Activated T-helper 1 cell treated with Interleukin-2 at 50 U/mL for 16 hours (primary cell): Measurements from ENCODE around the gene TMEM158.

Experiments used
- DNase-seq: peaks from one replicate; pipeline ENCODE4 v3.0.0-alpha.2; 2020; ENCODE audit warnings: low read depth

The TMEM158 gene

DNA sequence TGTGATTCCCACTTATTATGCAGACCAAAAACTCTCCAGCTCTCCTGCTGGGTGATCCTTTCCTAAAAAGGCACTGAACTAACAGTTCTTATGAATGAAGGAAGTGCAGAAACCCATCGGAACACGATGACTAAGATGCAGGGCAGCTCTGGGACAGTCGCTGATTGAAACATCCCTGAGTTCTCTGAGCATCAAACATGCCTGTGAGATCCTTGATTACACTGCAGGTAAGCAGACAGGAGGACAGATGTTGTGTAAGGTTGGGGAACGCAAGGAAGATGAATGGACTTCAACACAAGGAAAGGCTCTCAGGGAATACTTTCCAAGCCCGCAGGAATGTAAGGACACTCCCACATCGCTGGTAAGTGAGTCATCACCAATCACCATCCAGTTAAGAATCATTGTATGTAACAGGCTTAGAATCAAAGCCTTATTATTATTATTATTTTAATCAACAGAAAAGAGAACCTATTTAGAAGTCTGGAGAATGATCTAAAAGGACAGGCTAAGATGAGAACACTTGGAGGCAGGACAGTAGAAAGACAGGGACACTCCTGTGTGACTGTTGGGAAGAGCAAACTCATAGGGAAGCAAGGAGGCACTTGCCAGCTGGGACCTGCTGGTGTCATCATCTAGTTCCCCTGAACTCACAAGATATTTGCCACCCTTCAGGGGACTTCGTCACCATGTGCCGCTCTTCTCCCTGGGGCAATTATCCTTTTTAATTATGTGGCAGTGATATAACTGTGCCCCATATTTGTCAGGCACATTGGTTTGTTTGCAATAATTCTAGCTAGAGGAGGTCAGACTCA, 26.0 kb downstream of the TMEM158 start:
- DNase-seq = no peak

DNA sequence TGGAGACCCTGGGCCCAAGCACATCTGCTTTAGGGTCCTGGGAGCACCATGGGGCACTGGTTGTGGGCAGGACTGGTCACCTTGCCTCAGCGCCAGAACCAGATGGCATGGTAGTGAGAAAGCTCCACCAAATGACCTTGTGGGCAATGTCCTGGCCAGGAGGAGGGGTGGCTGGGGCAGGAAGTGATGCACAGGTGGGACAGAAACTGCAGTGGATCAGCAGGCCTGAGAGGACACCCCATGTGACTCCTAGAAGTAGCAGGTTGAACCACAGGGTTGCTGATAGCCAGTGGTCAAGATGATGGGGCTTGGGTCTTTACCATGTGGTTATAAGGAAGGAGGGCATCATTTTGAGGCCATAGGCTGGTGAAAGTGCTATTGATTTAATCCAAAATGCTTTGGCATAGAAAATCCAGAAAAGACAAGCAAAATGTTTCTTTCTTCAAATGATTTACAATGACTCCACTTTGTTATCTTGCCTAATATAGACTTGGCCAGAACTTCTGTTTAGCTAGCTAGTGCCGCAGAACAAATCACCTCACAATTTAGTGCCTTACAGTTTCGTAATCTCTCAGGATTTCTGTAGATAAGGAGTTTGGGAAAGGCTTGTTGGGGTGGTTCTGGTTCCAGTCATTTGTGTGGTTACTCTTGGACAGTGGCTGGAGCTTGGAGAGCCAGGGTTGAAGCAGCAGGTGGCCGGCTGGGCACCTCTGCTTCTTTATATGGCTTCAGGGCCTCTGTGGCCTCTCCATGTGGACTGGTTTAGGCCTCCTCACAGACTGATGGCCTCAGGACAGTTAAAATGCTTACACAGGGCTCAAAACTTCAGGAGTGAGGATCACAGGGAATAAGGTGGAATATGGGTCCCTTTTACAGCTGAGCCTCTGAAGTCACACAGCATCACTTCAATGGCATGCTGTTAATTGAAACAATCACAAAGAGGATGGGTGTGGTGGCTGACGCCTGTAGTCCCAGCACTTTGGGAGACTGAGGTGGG, 27.5 kb downstream of the TMEM158 start:
- no peak for DNase-seq

DNA sequence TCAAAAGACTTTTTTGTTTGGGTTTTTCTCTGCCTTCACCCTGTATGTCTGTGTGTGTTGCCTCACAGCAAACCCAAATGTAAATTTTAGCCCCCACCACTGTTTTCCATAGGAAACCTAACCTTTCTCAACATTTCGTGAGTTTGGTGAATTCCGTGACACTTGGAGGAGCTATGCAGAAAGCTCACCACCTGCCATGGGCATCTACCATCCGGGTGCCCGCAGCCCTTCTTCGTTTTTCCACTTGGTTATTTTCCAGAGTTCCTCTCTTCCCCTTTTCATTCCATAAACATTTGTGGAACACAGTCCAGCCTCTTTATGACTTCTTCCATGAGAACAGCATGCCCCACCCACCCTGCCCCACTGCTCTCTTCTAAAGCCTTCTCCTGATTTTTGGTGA, 31.3 kb downstream of the TMEM158 start:
- DNase-seq = no peak

DNA sequence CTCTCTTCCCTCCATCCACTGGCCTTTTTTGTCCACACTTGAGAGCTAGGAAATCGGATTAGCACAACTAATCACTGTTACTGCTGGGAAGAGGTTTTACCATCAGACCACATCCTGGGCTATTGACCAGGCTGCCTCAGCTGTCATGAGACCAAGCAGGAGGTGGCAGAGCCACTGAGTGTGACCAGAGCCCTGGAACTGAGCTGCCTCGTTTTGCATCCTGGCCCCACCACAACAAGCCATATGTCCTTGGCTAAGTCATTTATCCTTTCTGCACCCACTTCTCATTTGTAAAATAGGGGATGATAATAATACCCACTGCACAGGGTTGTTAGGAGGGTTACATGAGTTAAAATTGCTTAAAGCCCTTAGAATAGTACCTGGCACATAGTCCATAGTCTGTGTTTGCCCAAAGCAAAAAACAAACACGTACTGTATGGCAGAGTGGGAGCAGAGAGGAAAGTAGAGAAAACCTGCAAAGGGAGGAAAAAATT, 34.1 kb downstream of the TMEM158 start:
- DNase-seq = no peak

DNA sequence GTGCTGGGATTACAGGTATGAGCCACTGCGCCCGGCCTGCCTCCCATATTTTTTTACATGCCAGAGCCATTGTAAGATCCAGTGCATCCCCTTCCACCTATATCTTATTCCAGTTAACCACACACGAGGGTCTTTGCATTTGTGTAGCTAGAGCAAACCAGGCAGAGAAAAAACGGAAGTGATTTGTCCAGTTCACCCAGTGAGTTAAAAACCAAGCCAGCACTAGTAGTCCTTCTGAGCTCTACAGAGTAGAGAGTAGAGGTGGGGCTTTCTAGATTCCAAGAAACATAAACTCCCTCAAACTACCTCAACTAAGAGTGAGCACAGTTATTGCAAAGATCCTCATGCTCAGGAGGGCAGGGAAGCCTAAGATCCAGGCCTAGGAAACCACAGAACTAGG, 34.7 kb downstream of the TMEM158 start:
- no peak for DNase-seq

DNA sequence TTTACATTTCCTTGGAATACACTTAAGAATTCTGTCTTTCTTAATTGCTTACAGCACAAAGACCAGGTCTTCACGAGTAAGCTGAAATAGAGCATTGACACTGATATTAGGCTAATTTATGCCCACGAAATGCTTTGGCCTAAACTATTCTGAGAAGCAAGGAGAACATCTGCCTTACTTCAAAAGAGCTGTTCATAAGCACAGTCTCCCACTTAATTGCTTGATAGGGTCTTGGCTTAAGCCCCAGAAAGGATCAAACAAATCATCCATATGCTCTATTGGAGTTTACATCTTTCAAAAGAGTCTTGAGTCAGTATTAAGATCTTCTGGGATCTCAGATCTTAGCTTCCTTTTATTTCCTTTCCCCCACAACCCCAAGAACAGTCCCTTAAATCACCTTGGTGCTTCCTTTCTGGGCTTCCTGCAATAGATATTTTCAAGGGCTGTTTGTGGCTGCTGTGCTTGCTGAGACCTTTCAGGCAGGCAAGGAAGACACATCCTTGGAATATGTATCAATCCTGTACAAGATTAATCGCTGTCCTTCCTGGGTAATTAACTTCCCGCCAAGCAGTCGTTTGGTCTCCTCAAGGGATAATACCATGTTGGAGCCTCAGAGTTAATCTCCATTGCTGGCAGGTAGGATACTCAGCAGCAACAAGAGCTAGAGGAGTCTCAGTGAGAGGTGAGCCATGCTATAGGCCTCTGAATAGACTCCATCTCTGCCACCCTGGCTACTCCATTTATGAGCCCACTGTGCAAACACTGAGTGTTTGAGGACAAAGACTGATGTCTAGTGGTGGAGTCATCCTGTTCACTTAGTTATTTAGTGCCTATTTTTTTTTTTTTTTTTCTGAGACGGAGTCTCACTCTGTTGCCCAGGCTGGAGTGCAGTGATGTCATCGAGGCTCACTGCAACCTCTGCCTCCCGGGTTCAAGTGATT, 37.1 kb downstream of the TMEM158 start:
- no peak for DNase-seq

DNA sequence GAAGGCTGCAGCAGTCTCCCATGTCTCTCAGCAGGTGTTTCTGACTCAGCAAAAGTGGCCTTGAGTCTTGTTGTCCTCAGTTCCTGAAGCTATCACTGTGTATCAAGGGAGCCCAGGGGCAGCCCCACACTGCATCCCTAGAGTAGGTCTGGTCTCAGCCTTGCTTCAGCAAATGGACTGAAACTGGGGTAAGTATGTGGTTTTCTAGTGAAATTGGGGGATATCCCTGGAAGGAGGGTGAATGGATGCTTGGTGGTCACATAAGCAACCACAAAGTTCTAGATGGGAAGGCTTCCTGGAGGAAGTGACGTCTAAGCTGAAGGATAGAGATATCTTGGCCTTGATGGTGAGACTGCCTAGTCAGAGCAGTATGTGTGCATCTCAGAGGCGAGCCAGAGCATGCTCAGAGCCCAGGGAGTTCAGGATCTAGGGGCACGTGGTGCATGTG, 38.4 kb downstream of the TMEM158 start:
- DNase-seq = no peak

DNA sequence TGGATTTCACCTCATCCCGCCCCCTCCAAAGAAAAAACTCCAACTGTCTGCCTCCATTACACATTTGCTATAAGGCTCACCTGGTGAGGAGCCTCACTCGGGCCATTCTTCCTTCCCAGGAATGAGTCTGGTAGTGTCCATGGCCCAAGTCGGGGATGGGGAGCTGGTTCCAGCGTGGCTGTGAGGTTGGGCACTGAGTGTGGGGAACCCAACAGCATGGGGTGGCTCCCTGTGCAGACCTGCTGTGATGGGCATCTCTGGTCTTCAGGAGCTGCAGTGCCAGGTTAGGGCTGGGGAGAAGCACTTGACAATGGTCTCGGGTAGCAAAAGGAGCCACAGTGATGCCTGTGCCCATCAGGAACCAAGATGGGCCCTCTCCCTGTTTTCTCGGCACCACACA, 39.2 kb downstream of the TMEM158 start:
- no peak for DNase-seq

DNA sequence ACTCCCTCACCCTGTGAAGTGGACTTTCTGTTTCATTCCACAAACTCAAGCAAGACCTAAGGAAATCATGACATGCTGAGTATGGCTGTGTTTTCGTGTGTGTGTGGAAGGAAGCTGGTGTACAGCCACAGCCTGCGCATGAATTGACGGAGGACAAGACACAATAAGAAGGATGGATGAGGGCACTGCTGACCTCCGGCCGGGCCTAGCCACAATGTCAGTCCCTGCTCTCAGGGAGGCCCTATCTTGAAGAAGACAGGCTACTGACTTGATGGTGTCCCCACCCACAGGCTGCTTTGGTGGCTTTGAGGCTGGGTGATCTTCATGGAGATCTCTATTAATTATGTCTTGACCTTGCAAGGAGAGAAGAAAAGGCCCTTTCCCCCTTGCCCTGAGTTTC, 40.6 kb downstream of the TMEM158 start:
- no peak for DNase-seq

DNA sequence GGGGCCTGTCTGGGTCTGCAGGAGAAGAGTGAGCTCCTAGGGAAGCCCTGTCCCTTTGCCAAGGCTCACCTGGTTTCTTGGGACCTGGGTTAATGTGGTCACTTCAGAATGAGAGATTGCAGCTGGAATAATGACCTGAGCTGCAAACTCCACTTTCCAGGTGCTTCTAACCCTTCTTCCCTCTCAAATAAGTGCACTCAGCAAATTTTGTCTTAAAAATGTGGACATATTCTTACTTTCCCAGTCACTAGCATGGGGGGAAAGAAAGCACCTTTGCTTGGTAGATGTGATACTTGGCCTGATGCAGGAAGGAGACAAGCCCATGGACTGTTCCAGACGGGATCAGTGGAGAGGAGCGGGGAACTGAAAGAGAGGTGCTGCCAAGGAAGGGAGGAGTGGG, 41.0 kb downstream of the TMEM158 start:
- no peak for DNase-seq

DNA sequence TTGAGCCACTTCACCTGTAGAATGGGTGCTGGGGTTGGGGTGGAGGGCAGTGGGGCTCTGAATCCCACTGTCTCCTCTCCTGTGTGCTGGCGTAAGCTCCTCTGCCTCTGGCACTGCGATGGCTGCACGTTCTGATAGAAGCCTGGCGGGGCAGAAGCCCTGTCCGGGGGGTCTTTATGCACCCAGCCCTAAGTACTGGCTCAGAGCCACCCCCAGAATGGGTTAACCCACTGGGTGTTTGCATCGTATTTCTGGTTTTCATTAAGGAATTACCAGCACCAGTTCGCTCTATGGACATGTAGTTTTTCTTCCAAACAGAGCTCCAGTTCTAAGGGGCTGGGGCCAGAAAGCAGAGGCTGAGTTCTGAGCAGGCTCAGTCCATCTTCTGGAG, 42.2 kb downstream of the TMEM158 start:
- no peak for DNase-seq

DNA sequence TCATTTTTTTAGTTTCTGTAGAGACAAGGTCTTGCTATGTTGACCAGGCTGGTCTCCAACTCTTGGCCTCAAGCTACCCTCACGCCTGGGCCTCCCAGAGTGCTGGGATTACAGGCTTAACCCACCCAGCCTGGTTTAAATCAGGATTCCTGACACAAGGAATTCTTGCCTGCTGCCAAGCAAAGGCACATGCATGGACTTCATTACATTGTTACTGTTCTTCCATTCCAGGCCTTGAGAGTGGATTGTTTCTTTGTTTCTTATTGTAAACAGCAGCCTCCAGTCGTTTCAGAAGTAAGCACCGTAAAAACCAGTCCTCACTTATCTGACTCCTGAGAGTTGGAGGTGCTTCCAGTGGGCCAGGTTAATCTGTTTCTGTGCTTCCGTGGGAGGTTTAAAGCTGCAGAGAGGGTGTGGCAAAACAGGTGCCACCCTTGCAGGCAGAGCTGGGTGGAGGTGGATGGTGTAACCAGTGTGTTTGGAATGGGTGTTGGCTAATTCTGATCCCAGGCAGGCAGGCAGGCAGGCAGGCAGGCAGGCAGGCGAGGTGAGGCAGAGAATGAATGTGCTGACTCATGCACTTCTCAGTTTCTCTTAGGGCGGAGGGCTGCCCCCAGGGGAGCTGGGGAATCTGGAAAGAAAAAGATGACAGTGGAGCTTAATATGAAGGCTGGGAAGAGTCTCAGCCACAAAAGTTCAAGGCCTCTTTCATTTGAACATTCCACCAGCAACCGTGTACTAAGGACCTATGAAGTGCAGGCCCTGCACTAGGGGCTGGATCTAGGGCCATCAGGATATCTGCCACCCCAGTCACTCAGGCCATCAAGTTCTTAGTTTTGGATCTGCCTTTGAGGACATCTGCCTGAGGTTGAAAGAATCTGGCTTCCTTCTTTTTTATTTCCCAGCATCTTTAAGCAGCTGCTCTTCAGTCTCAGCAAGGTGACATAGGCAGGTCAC, 42.9 kb downstream of the TMEM158 start:
- no peak for DNase-seq

DNA sequence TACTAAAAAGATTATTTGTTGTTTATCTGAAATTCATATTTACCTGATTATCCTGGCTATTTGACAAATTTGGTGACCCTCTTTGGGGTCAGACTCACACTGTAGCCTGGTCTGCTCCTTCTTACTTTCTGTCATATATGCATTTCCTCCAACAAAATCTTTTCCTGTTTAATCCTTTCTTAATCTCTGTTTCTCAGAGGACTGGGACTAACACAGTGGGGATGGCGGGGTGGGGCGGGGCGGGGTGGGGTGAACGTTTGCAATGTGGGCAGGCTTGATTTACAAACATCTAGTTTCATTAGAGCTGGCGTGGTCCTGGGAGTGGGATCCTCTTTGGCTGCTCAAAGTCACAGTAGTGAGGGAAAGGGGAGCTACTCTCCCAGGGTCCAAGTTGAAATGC, 44.6 kb downstream of the TMEM158 start:
- DNase-seq = no peak

DNA sequence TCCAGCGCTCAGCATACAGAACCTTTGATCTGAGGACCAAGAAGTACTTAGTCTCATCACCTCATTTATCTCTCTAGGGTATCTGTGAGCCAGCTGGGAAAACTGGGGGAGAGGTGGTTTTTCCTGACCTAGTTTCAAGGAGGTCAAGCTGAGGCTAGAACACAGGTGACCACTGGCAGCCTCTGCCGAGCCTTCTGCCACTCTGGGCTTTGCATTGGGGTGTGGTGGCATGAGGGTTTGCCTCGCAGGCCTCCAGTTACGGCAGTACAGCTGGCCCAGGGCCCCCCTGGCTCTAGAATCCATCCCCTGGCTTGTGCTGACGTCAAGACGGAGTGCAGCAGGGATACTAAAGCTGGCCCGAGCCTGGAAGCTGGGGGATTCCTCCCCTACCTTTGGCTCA, 45.2 kb downstream of the TMEM158 start:
- DNase-seq = no peak

DNA sequence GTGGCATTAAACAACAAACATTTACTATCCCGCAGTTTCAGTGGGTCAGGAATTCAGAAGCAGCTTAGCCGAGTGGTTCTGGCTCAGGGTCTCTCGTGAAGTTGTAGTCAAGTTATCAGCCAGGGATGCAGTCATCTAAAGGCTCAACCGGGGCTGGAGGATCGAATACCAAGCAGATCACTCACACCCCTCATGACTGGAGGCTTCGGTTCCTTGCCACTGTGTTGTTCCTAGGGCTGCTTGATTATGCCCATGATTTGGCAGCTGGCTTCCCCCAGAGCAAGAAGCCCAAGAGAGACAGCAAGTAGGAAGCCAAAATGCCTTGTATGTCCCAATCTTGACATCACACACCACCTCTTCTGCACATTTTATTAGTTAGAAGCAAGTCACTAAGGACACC, 46.0 kb downstream of the TMEM158 start:
- no peak for DNase-seq

DNA sequence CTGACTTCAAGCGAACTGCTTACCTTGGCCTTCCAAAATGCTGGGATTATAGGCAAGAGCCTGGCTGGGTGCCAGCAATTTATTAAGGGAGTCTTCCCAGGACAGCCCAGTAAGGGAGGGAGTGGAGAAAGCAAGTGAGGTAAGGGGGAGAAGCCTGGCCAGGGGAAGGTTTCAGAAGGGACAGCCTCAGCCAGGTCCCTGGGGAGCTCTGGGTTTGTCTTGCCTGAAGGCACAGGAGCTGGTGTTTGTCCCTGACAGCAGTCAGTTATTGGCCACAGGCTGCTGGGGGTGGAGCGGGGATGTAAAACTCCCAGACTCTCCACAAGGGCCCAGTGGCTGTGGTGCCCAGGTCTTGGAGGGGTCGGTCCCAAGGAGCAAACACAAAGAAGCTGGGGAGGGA, 46.9 kb downstream of the TMEM158 start:
- DNase-seq = no peak

DNA sequence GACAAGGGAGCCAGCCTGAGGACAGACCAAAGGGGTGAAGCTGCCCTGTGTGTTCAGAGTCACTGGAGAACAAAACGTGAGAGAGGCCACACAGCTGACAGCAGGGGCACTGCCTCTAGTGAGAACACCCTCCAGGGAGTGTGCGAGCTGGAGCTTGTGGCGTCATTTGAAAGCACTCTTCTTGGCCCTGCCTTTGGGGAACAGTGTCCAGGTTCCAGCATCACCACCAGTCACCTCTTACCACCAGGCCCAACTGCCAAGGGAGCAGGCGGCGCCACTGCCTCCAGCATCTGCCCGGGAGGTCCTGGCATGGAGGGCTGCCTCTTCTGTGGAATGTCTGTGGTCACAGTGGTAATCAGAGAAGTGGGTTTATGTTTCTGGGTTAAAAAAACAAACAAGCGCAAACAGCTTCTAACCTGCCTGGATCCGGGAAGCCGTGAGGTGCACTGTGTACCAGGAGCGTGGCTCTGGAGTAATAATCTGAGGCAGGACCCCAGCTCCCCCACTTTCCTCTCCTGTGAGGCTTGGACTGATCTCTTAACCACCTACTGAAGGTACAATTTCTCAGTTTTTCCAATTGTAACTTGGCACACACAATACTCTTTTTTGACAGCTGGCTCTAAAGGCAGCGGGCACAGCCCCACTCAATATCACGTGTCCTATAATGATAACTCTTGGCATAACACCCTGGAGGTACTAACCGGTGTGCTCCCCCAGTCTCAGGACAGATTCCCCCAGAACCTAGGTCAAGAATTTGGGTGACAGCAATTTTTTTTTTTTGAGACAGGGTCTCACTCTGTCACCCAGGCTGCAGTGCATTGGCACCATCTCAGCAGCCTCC, 47.7 kb downstream of the TMEM158 start:
- no peak for DNase-seq

DNA sequence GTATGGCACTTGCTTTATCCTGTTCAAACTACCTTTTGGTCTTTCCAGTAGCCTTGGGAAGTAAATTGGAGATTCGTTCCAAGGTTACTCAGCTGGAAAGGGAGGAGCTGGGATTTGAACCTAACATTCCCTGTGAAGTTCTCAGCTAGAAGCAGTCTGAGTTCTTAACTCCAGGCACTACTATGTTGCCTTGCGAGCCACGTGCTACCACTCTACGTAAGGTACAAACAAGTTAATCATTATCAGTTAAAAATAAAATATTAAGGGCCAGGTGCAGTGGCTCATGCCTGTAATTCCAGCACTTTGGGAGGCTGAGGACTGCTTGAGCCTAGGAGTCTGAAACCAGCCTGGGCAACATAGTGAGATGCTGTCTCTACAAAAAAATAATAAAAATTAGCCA, 49.2 kb downstream of the TMEM158 start:
- no peak for DNase-seq
